ENCODE results near the gene ZDHHC13.

GRCh38 chr11:19075636-19076035 lies 41.3 kb upstream of the ZDHHC13 start:
- no peak for TF ChIP-seq POLR2A (IDR thresholded peaks at IDR 0.05)
- TF ChIP-seq CTCF (IDR thresholded peaks at IDR 0.05), result no peak

All from thyroid gland (tissue), 4 donors.